GM23248 (cell line): ENCODE measurements around the gene GNAQ.

ENCODE experiments used
- EZH2 ChIP-seq: fragments of 200-600 bp; sonication (generic); IDR thresholded peaks from 2 replicates; pipeline ENCODE4 v1.6.1; 2018; ENCODE audit warnings: antibody characterized with exemption, mild to moderate bottlenecking; ENCODE audit not compliant: insufficient read depth, poor library complexity, severe bottlenecking
- EZH2phosphoT487 ChIP-seq: fragments of 200-600 bp; sonication (generic); IDR thresholded peaks from 2 replicates; pipeline ENCODE4 v1.6.1; 2018; ENCODE audit warnings: antibody characterized with exemption, moderate library complexity, mild to moderate bottlenecking, low read depth; ENCODE audit not compliant: insufficient read depth

DNA sequence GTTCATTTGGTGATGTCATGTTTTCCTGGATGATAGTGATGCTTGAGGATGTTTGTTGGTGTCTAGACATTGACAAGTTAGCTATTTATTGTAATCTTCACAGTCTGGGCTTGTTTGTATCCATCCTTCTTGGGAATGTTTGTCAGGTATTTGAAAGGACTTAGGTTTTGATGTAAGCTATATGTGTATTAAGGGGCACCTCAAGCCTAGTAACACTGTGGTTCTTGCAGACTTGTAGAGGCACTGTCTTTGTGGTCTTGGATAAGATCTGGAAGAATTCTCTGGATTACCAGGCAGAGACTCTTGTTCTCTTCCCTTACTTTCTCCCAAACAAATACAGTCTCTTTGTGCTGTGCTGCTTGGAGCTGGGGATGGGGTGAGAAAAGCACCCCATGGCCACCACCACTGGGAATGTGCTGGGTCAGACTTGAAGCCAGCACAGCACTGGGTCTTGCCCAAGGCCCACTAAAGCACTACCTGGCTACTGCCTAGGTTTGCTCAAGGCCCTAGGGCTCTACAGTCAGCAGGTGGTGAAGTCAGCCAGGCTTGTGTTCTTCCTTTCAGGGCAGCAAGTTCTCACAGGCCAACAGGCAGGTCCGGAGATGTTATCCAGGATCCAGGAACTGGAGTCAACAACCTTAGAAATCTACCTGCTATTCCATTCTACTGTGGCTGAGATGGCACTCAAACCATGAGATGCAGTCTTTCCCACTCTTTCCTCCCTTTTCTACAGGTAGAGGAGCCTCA is 334.2 kb downstream of the GNAQ start:
- TF ChIP-seq EZH2 (no peak), EZH2phosphoT487 (no peak)
